Measurements from ENCODE around the gene CCR4. TPM values are rescaled to one million over a fixed set of nuclear protein-coding genes. Genes with fewer than 3 reads are reported as not detected.

The CCR4 gene
- total and polyA plus RNA-seq, 2 of the 8 experiments (the other 6 are each of a cell fraction or from before 2014, with no cell fraction given), result 0.11 to 0.15 TPM

DNA sequence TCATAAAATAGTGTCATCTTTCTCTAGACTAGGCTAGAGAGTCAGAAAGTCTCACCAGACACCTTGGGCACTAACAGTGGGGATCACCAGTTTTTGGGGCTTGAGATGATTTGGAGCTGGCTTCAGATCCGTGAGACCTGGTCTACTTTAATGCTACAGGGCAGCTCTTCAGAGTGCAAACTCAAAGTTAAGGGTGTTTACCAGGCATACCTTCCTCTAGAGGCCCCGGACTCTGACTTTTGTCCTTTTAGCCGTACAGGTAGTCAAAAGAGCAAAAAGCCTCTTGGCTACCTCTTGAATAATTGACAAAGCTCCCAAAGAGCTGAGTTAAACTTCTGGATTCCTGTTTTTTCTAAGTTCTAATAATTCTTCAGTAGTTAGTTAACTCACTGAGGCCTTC, 41.4 kb upstream of the CCR4 start (continued):
- TF ChIP-seq TCF12 (IDR thresholded peaks at IDR 0.05; ENCODE audit: low read depth, low read length) (no peak), KDM1A (IDR thresholded peaks at IDR 0.05; ENCODE audit: borderline replicate concordance, low read length) (no peak), SP4 (IDR thresholded peaks at IDR 0.05; ENCODE audit: low read length) (no peak), BACH1 (IDR thresholded peaks at IDR 0.05; ENCODE audit: low read length) (no peak), SP2 (IDR thresholded peaks at IDR 0.05; ENCODE audit: low read length) (no peak), MAFK (IDR thresholded peaks at IDR 0.05; ENCODE audit: low read depth, low read length) (no peak)

Measured in H1 (cell line).